VCaP (cell line): ENCODE data around the gene KRTAP10-12.

Source experiments
- H3K27ac ChIP-seq: fragments of 450-650 bp; 2 replicates; pipeline ENCODE4 v1.5.1; 2017
- CTCF ChIP-seq: fragments of 450-650 bp; conservative IDR thresholded peaks from 2 replicates; pipeline ENCODE4 v1.5.1; 2017; ENCODE audit warnings: mild to moderate bottlenecking, moderate library complexity

Gene KRTAP10-12

DNA sequence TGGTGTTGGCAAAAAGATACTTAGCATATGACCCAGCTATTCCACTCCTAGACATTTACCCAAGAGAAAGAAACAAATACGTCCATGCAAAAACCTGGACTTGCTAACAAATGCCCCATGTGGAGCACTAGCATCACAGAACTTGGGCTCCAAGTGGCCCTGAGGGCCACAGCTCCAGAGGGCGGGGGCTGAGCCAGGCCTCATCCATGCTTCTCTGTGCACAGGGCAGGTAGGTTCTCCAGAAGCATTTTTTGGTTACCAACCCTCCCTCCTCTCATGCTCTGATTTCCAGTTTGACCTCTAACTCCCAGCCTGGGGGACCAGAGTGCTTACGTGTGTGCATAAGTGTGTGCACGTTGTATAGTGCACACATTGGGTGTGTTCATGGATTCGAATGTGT, 32.3 kb upstream of the KRTAP10-12 start:
- H3K27ac ChIP-seq = no peak overlapping the region
- no peak for TF ChIP-seq CTCF

GRCh38 chr21:44666401-44667320, 30.3 kb upstream of the KRTAP10-12 start, which contains the start of gene KRTAP12-2:
KRTAP12-2 (minus strand) TSS chr21:44666927; CDS start chr21:44666886, 41 bp downstream.
- no peak within 1 kb of the TSS for H3K27ac ChIP-seq
- no peak for TF ChIP-seq CTCF

DNA sequence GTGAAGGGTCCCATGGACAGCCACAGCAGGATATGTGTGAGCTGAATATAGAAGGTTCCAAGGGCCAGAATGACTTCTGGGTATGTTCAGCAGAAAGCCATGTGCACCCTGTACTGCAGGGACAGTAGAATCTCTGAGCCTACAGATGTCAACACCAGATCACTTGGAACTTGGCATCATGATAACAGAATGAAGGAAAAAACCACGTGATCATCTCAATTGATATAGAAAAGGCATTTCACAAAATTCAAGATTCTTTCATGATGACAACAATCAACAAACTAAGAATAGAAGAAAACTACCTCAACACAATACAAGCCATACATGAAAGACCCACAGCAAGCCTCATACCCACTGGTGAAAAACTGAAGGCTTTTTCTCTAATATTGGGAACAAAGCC, 29.4 kb upstream of the KRTAP10-12 start:
- H3K27ac ChIP-seq = no peak overlapping the region
- TF ChIP-seq CTCF = no peak

DNA sequence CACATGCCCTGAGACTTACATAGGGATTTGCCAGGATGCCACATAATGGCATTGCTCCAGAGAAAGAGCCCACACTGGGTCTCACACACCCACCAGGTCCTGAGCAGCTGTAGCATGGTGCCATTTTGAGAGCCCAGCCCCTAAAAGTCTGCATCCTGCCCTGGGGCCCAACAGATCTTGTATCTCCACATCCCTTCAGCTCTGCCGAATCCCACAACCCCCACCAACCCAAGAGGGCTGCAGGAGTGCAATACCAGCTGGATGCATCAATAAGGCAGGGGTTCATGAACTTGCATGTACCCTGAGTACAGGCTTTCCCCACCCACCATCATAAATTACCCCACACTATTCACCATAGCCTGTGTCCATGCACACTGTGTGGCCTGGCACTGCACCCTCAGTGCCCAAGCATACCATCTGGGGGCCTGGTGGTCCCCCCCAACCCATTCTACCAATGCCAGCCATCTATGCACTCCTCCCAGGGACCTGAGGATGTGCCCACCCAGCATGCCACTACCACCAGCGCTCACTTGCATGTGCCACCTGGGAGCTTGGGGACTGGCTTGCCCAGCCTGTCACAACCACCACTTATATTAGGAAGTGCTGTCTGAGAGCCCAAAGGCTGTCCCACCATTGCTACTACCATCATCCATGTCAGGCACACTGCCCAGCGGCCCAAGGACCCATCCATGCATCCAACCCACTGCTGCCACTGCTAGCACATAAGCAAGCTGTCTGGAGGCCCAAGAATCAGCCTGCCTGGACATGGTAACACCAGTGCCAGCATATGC, 26.1 kb upstream of the KRTAP10-12 start:
- no peak overlapping the region for H3K27ac ChIP-seq
- TF ChIP-seq CTCF = no peak

- no peak for TF ChIP-seq CTCF
These were observed 25.1 kb upstream of the KRTAP10-12 start for GRCh38 chr21:44671911-44672310.

DNA sequence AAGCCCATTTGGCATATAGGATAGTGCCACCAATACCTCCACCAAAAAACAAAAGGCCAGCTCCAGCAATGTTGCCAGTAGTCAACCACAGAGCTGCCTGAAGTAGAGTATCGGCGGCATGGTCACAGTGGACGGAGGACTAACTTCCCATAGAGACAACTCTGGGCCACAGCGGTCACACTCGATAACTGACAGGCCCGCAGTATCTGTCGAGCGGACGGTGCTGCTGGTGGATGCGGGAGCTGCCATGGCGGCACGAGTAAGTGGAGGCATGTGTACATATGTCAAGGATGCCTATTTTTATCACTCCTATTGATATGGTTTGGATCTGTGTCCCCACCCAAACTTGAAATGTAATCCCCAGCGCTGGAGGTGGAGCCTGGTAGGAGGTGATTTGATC, 19.1 kb upstream of the KRTAP10-12 start:
- no peak for TF ChIP-seq CTCF
- no peak overlapping the region for H3K27ac ChIP-seq

More at GRCh38 chr21:44671911-44672310, 25.1 kb upstream of the KRTAP10-12 start:
- H3K27ac ChIP-seq = no peak overlapping the region

GRCh38 chr21:44681152-44681551, 15.8 kb upstream of the KRTAP10-12 start:
- H3K27ac ChIP-seq = no peak overlapping the region
- no peak for TF ChIP-seq CTCF
